GM12878 (cell line): Measurements from ENCODE around the gene SKOR2.

Experiments
- EP300 ChIP-seq, 2 experiments: fragments of 150-350 bp in 1 of 2; IDR thresholded peaks; 2 replicates each; pipeline ENCODE4 v1.6.1; 2011 to 2012; ENCODE audit warnings: low read depth in 2 of 2, low read length in 2 of 2, borderline replicate concordance in 1 of 2, improper control_type of control experiment in 1 of 2, inconsistent platforms in 1 of 2; ENCODE audit not compliant: control insufficient read depth in 1 of 2
- FOS ChIP-seq: IDR thresholded peaks from 3 replicates; pipeline ENCODE4 v1.6.1; 2011; ENCODE audit warnings: borderline replicate concordance; ENCODE audit not compliant: insufficient read length; ENCODE audit errors: extremely low read depth
- JUND ChIP-seq: IDR thresholded peaks from 2 replicates; pipeline ENCODE4 v1.6.1; 2012; ENCODE audit warnings: low read depth, mild to moderate bottlenecking, low read length, improper control_type of control experiment, moderate library complexity
- MXI1 ChIP-seq: fragments of 150-350 bp; IDR thresholded peaks from 2 replicates; pipeline ENCODE4 v1.6.1; 2011; ENCODE audit warnings: low read depth, mild to moderate bottlenecking, inconsistent platforms, low read length, improper control_type of control experiment
- POLR2AphosphoS2 ChIP-seq: IDR thresholded peaks from 2 replicates; pipeline ENCODE4 v1.6.1; 2011; ENCODE audit warnings: low read depth, mild to moderate bottlenecking, low read length, improper control_type of control experiment, moderate library complexity
- RAD51 ChIP-seq: fragments of 450-650 bp; IDR thresholded peaks from 2 replicates; pipeline ENCODE4 v1.6.1; 2016; ENCODE audit warnings: moderate library complexity, mild to moderate bottlenecking, inconsistent platforms
- RCOR1 ChIP-seq: conservative IDR thresholded peaks from 2 replicates; pipeline ENCODE4 v1.6.1; 2012; ENCODE audit warnings: low read depth, low read length, improper control_type of control experiment
- SUZ12 ChIP-seq: fragments of 200-600 bp; sonication (generic); IDR thresholded peaks from one replicate; pipeline ENCODE4 v1.6.1; 2018; ENCODE audit warnings: antibody characterized with exemption, mild to moderate bottlenecking; ENCODE audit not compliant: unreplicated experiment
- TF ChIP-seq, protein P1 (sequence below), 3 experiments: IDR thresholded peaks in 2 of 3; conservative IDR thresholded peaks in 1 of 3; 2 replicates each; pipeline ENCODE4 v1.5.1; 2011; ENCODE audit warnings: low read depth in 3 of 3, low read length in 3 of 3, mild to moderate bottlenecking in 3 of 3, control low read depth in 2 of 3, moderate library complexity in 2 of 3, inconsistent platforms in 1 of 3, mixed read lengths in 1 of 3; ENCODE audit not compliant: control insufficient read depth in 2 of 3, insufficient read depth in 1 of 3; ENCODE audit errors: extremely low read depth in 1 of 3
- TF ChIP-seq, protein P2 (sequence below): fragments of 450-650 bp; IDR thresholded peaks from 2 replicates; pipeline ENCODE4 v1.6.1; 2017; ENCODE audit warnings: mild to moderate bottlenecking, low read depth, inconsistent platforms; ENCODE audit not compliant: poor library complexity, severe bottlenecking
- TF ChIP-seq, protein P3 (sequence below): fragments of 450-650 bp; IDR thresholded peaks from 2 replicates; pipeline ENCODE4 v1.6.1; 2016; ENCODE audit warnings: mild to moderate bottlenecking, moderate library complexity, borderline replicate concordance
- TF ChIP-seq, protein P4 (sequence below): fragments of 450-650 bp; formaldehyde crosslinking; IDR thresholded peaks from 2 replicates; pipeline ENCODE4 v1.5.0; 2022; ENCODE audit warnings: mild to moderate bottlenecking, missing genetic modification characterization

DNA sequence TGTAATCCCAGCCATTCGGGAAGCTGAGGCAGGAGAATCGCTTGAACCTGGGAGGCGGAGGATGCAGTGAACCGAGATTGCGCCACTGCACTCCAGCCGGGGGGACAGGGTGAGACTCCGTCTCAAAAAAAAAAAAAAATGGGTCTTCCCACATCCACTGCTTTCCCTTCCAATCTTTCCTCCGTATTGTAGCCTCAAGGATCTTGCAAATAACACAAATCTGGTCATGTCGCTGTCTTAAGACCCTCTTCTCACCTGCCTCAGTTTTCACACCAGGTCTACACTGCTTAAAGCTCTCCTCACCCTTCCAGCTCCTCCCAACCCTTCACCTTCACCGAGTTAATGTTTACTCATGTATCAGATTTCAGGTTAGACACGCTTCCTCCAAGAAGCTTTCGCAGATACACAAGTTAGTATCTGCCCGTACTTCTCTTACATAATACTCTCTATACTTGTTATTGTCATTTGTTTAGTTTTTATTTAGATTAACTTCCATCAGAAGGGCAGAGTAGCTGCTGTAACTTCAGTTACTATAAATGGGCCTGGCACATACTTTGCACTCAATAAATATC lies 76.8 kb downstream of the SKOR2 start:
- TF ChIP-seq RAD51 (no peak), SUZ12 (no peak), JUND (no peak), FOS (no peak), POLR2AphosphoS2 (no peak), EP300 (IDR thresholded peaks at IDR 0.05; ENCODE audit: borderline replicate concordance in 1 of 2, control insufficient read depth in 1 of 2, low read depth in 2 of 2, low read length in 2 of 2) (no peak), RCOR1 (no peak), MXI1 (no peak)
- TF ChIP-seq, protein P1, sequence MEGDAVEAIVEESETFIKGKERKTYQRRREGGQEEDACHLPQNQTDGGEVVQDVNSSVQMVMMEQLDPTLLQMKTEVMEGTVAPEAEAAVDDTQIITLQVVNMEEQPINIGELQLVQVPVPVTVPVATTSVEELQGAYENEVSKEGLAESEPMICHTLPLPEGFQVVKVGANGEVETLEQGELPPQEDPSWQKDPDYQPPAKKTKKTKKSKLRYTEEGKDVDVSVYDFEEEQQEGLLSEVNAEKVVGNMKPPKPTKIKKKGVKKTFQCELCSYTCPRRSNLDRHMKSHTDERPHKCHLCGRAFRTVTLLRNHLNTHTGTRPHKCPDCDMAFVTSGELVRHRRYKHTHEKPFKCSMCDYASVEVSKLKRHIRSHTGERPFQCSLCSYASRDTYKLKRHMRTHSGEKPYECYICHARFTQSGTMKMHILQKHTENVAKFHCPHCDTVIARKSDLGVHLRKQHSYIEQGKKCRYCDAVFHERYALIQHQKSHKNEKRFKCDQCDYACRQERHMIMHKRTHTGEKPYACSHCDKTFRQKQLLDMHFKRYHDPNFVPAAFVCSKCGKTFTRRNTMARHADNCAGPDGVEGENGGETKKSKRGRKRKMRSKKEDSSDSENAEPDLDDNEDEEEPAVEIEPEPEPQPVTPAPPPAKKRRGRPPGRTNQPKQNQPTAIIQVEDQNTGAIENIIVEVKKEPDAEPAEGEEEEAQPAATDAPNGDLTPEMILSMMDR (IDR thresholded peaks at IDR 0.05 in 2 of 3, conservative IDR thresholded peaks at IDR 0.05 in 1 of 3; ENCODE audit: control insufficient read depth in 2 of 3, extremely low read depth in 1 of 3, insufficient read depth in 1 of 3, low read depth in 3 of 3, low read length in 3 of 3), result no peak
- TF ChIP-seq, protein P2, sequence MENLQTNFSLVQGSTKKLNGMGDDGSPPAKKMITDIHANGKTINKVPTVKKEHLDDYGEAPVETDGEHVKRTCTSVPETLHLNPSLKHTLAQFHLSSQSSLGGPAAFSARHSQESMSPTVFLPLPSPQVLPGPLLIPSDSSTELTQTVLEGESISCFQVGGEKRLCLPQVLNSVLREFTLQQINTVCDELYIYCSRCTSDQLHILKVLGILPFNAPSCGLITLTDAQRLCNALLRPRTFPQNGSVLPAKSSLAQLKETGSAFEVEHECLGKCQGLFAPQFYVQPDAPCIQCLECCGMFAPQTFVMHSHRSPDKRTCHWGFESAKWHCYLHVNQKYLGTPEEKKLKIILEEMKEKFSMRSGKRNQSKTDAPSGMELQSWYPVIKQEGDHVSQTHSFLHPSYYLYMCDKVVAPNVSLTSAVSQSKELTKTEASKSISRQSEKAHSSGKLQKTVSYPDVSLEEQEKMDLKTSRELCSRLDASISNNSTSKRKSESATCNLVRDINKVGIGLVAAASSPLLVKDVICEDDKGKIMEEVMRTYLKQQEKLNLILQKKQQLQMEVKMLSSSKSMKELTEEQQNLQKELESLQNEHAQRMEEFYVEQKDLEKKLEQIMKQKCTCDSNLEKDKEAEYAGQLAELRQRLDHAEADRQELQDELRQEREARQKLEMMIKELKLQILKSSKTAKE, result no peak
- TF ChIP-seq, protein P3, sequence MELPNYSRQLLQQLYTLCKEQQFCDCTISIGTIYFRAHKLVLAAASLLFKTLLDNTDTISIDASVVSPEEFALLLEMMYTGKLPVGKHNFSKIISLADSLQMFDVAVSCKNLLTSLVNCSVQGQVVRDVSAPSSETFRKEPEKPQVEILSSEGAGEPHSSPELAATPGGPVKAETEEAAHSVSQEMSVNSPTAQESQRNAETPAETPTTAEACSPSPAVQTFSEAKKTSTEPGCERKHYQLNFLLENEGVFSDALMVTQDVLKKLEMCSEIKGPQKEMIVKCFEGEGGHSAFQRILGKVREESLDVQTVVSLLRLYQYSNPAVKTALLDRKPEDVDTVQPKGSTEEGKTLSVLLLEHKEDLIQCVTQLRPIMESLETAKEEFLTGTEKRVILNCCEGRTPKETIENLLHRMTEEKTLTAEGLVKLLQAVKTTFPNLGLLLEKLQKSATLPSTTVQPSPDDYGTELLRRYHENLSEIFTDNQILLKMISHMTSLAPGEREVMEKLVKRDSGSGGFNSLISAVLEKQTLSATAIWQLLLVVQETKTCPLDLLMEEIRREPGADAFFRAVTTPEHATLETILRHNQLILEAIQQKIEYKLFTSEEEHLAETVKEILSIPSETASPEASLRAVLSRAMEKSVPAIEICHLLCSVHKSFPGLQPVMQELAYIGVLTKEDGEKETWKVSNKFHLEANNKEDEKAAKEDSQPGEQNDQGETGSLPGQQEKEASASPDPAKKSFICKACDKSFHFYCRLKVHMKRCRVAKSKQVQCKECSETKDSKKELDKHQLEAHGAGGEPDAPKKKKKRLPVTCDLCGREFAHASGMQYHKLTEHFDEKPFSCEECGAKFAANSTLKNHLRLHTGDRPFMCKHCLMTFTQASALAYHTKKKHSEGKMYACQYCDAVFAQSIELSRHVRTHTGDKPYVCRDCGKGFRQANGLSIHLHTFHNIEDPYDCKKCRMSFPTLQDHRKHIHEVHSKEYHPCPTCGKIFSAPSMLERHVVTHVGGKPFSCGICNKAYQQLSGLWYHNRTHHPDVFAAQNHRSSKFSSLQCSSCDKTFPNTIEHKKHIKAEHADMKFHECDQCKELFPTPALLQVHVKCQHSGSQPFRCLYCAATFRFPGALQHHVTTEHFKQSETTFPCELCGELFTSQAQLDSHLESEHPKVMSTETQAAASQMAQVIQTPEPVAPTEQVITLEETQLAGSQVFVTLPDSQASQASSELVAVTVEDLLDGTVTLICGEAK, result no peak
- TF ChIP-seq, protein P4, sequence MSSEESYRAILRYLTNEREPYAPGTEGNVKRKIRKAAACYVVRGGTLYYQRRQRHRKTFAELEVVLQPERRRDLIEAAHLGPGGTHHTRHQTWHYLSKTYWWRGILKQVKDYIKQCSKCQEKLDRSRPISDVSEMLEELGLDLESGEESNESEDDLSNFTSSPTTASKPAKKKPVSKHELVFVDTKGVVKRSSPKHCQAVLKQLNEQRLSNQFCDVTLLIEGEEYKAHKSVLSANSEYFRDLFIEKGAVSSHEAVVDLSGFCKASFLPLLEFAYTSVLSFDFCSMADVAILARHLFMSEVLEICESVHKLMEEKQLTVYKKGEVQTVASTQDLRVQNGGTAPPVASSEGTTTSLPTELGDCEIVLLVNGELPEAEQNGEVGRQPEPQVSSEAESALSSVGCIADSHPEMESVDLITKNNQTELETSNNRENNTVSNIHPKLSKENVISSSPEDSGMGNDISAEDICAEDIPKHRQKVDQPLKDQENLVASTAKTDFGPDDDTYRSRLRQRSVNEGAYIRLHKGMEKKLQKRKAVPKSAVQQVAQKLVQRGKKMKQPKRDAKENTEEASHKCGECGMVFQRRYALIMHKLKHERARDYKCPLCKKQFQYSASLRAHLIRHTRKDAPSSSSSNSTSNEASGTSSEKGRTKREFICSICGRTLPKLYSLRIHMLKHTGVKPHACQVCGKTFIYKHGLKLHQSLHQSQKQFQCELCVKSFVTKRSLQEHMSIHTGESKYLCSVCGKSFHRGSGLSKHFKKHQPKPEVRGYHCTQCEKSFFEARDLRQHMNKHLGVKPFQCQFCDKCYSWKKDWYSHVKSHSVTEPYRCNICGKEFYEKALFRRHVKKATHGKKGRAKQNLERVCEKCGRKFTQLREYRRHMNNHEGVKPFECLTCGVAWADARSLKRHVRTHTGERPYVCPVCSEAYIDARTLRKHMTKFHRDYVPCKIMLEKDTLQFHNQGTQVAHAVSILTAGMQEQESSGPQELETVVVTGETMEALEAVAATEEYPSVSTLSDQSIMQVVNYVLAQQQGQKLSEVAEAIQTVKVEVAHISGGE, result no peak
